Kidney tubule cell (primary cell): ENCODE measurements around the gene DSC1.
"Not testable (repeated sequence)": the region's sequence is repeated elsewhere in the genome, so short reads cannot be mapped to it uniquely, and the experiment has no call there.

Experiments
- DNase-seq: peaks from one replicate; pipeline ENCODE4 v3.0.0-alpha.2; 2018; ENCODE audit warnings: low spot score

The DSC1 gene

DNA sequence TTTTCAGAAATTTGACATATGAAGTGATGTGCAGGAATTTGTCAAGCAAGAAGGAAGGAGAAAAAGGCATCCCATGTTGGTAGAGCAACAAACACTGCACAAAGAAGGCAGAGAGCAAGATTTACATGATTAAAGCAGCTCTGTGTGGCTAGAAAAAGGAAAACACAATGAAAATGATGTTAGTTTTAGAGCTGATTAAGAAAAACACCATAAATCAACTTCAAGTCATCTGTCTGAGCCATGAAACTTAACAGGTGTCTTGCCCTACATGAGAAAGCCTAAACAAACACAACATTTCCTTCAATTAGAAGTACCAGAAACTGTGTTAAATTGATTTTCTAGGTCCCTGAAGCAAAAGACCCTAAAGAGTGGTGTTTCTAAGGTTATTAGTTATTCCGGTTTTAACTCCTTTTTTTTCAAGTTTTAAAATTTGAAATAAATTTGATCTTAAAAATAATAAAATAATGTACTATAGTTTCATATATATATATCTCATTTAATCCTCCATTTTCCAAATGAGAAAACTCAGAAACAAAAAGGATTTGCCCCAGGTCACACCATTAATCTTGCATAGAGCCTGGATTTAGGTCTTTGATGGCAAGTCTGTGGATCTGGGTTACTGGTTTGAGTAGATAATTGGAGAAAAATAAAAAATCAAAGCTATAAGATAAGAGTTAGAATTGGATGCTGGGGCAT lies 8.6 kb upstream of the DSC1 start:
- no peak for DNase-seq

DNA sequence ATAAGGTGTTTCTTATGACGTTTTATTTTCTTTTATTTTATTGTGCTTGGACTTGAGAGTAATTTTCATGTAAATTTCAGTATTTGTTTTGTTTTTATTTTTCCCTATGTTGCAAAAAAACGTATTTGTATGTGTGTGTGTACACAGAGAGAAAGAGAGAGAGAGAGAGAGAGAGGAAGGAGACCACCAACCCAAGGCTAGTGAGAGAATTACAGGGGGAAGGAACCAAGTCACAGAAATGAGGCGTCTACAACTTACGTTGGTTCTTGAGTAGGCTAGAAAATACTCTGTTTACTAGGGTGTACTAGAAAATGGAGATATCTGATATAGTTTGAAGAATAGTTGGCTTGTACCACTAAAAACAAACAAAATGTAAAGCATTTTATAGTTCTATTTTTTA lies 7.7 kb upstream of the DSC1 start:
- DNase-seq = no peak

DNA sequence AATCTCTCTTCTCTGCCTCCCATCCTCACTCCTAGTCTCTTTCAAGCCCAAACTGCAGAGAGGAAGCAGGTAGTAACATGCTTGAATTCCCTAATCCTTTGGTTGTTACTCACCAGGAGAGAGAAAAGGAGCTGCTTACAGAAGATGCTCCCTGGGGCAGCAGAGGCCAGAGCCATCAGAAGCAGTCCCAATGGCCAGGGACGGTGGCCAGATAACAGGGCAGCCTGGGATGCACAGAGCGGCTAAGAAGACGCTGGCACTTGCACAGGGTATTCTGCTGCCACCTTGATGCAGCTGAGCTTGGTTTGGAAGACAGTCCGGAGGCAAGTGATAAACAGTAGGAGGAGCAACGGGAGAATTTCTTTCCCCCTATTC lies 250 bp downstream of the DSC1 start:
- DNase-seq = no peak

DNA sequence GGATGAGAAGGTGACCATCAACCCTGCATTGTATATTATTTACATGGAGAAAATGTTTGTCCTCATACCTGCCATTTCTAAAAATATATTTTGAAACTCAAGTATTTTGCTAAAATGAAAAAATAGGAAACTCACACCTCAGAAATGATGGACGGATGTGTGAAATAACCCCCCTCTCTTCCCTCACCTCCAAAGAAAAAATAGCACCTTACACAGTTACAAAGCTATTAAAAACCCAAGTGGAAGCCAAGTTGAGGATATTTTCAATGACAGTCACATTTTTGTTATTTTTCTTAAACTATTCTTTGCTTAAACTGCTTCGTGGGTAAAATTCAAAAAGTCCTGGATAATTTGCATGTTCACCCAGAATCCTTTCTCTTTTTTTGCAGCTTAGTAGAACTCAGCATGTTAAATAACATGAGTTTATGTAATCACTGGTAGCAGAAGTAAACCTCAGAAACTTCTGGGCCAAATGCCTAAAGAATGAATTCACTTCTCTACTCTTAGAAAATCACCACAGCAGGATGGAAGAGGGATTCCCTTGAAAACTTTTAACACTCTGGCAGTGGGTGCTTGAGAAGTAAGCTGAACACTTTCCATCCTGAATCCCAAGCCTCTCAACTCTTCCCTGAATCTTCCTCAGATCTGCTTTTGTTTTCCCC lies 768 bp downstream of the DSC1 start:
- DNase-seq = peak; percentile 1

DNA sequence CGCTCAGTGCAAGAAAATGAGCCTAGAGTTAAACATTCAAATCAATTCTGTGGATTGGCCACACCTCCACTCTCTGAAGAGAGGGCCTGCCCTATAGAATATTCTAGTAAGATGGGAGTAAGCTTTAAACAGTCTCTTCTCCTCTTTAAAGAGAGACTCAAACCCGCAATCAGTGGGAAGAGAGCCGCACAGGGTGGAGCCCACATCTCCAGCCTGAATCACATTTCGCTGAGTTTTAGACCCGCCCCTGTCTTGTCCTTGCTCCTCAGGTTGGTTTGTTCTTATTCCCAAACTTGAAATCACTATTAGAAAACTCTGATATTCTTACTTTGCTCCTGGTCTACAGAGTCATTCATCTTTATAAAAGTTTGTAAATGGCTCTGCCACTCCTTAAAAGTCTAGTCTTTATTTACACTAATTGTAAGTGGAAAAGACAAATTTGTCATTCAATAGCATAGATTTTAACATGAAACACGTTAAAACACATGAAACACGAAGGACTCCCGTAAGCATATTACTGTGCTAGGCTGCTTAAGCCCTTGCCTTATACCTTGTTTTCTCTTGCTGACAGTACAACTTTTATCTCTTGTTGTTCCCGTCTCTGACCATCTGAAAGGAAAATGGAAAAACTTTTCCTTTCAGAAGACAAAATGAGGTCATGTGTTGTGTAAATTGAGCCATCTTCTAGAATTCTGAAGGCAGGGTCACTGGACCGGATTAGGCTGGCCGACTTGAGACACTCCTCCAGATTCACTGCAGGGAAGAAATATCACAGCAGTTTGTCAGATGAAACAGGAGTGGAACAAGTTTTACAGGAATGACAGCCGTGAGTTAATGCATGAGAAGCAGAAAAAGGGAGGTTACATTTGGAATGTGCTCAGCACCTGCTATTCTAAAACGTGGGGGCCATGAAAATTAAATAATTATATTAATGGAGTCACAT lies 5.6 kb downstream of the DSC1 start:
- peak; percentile 59 for DNase-seq

DNA sequence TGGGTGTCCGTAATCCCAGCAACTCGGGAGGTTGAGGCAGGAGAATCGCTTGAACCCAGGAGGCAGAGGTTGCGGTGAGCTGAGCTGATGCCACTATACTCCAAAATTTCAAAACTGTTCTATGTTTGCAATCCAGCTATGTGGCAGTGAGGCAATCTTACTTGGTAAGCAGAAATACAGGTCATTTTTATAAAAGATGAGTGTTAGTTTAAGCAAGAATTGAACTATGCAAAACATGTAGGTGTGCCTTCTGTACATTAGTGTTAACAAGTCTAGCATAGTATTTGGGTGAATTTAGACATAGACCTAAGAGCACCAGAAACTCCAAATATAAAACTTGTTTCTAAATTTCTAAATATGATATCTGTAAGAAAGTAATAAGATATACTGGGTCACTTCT lies 7.2 kb downstream of the DSC1 start:
- DNase-seq = no peak

DNA sequence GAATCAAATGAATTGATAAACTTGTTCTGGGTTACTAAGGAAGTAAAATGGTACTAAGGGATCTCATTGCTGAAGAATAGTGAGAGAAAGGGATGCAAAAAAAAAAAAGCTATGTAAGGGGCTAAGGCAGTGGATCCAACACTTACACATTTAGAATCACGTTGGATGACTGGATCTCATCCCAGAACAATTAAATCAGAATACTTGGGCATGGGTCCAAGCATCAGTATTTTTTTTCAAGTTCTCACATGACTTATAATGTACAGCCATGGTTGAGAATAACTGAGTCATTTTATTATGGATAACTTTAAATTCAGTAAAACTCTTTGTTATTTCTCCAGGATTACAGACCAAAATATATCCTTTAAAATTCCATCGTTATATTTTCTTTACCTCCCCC lies 8.5 kb downstream of the DSC1 start:
- DNase-seq = no peak

DNA sequence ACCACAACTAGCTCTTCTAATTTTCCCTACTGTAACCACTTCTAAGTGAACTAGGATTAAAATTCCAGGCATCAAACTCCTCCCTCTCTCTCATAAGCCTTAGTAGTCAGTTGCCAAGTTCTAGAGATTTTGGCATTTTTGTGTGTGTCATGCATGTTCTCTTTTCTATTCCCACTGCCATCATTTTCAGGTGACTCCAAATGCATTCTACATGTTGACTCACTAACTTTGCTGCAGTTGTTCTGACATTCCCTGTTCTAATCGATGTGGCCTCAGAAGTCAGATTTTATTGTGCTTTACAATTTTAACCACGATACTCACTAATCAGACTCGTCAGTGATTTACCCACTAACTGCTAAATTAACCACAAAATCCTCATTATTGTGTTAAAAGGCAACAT lies 13.3 kb downstream of the DSC1 start:
- DNase-seq = no peak

DNA sequence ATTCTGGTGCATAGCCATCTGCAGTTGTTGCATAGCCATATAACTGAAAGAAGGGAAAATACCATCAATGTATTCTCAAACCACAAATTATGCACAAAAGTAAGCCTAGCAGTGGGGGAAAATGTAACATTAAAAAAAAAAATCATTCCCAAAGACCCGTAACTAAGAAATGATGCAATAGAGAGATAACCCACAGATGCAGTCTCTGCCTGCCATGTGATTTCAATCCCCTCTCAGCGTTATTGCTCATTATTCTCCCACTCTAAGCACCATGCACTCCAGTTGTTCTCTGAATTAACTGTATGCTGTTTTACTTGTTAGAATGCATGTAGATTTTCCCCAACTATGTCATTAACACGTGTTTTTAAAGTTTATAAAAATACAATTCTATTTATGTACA lies 14.1 kb downstream of the DSC1 start:
- DNase-seq = no peak

DNA sequence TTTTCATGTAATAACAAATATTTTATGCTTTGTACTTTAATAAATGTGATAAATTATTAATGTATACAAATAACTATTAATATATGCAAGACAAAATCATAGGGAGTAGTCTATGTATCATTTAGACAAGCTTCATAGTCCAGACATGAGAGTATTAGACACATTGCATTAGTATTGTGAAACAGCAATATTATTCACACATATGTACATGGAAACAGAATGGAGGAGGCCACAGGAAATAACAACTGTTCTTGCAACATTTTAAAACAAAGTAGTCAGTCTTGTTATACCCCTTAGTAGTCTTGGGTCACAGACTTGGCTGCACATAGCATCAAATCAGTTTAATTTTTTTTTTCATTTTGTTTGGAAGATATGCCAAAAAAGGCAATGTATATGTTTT lies 15.8 kb downstream of the DSC1 start:
- no peak for DNase-seq

DNA sequence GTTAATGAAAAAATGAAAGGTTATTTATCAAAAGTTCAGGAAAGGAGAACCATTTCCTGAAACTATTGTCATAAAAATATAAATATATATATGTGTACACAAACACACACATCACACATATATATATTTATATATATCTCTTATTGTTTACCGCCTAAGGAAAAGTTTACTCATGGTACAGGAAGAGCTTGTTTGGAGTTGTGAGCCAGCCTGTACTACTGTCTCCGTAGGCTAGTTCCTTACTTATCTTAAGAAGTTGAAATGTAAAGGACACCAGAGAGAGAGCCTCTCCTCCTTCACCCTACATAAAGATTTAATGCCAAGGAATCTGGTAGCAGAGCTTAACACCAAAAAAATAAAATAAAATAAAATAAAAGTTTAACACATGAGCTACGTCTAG lies 19.6 kb downstream of the DSC1 start:
- no peak for DNase-seq

DNA sequence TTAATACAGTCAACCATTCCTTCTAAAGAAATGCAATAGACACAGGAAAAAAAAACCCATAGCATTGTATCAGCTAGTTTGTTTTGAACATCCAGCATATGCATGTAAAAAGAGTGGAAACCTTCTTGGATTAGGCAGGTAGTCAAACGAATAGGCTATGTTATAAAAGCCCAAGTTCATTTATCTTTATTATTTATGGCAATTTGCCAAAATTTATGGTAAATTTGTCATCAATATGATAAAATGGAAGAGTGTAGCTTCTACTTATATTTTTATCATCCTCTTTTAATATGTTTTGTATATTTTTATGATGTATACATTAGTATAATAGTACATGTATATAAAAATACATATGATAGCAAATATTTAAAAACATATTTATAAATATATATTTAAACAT lies 23.9 kb downstream of the DSC1 start:
- DNase-seq = no peak

DNA sequence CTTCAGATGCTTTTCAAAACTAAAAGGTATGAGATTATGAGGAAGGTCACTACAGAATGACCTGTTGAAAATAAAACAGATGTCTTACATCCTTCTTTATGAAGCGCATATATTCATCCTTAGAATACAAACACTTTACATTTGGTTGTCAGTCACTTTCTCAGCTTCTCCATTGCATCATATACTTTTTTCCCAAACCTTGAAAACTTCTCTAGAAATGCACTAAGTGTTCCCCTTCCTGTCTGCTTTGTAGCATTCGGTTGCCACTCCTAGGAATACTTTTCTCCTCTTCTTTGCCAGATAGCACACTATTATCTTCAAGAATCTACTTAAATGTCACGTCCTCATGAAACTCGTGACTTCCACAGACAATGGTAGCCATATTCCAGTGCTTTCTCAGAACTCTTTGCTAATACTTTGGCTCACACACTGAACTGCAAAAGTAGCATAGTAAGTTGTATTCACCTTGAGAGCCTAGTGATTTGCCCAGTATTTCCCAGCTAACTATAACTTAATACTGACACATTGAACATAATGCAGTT lies 27.6 kb downstream of the DSC1 start:
- DNase-seq = no peak

DNA sequence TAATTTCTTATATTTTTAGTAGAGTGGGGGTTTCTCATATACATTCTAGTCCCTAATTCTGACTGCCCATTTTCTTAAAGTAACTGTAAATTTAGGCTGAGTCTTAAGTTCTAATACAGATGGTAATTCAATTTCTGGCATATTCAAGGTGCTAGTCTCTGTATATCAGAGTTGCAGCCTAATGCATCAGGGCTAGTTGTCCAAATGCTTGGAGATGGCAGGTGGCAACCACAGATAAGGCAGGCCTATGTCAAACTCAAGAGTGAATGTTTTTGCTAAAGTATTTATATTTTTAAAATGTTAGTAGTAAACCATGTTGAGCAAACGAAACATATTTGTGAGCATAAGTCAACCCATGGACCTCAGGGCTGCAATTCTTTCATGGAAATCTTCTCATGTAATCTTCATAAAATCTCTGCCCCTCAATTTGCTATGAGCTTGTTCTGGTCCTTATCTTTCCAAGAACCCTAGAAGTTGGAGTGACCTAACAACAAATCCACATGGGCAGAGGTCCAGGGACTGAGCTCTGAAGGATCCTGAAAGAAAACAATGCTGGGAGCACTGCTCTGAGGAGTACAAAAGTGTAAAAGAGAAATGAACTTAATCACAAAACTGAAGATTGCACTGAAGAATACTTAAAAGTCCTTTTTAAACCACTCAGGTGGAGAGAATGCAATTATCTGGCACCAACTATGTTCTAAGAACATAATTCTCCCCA lies 33.1 kb downstream of the DSC1 start:
- DNase-seq = no peak

DNA sequence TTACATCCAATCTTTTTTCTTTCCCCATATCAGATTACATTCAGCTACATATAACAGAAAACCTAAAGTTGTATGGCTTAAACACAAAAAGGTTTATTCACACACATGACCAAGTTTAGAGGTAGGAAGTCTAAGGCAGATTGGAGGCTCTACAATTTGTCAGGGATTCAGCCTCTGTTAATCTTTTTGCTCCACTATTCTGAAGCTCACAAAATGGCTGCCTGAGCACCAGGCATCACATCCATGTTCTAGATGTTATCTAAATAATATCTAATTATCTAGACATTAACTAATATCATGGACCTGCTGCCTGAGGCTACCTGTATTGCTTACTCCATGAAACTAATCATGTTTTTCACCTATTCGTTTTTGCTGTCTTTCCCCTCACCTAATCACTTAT lies 36.8 kb downstream of the DSC1 start:
- no peak for DNase-seq

DNA sequence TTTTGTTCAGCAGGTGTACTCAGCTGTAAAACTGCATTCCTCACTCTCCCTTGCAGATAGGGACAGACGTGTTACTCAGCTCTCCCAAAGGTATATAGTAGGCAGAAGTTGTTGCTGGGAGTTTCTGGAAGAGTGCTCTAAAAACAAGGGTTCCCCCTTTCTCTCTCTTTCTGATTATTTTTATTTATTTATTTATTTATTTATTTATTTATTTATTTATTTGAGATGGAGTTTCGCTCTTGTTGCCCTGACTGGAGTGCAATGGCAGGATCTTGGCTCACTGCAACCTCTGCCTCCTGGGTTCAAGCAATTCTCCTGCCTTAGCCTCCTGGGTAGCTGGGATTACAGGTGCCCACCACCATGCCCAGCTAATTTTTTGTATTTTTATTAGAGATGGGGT lies 39.5 kb downstream of the DSC1 start:
- not testable (repeated sequence) for DNase-seq

DNA sequence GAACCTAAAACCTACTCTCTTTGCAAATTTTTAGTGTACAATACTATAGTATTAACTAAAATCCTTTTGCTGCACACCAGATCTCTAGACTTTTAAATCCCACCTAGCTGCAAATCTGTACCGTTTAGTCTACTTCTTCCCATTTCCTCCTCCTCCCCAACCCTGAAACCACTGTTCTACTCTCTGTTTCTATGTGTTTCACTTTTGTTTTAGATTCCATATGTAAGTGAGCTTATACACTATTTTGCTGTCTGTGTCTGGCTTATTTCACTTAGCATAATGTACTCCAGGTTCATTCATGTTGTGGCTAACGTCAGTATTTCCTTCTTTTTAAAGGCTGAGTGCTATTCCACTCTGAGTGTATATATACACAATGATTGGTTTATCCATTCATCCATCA lies 42.1 kb downstream of the DSC1 start:
- DNase-seq = no peak

DNA sequence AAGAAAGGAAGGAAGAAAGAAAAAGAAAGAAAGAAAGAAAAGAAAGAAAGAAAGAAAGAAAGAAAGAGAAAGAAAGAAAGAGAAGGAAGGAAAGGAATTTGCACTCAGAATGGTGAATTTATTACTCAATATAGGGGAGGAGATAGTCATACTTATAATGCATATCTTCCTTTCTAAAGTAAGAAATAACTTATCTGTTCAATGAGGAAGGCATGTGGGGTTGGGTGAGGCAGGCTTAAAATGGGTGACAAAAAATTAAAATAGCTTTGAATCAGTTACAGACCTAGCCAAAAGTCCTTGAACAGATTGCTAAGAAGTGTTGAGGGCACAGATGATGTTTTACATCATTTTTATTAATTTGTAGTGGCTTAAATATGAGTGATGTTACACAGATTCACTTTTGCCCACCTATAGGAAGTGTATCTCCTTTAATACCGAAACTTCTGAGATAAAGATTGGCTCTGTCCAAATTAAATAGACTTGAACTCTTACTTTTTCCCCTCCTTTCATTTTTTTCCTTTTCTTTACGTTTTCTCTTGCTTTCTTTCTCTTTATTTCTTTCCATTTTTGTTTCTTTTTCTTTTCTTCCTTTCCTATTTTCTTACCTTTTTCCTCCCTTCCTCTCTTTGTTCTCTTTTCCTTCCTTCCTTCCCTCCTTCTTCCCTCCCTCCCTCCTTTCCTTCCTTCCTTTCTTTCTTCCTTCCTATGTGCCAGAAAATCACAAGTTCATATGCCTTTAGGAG lies 45.6 kb downstream of the DSC1 start:
- no peak for DNase-seq

DNA sequence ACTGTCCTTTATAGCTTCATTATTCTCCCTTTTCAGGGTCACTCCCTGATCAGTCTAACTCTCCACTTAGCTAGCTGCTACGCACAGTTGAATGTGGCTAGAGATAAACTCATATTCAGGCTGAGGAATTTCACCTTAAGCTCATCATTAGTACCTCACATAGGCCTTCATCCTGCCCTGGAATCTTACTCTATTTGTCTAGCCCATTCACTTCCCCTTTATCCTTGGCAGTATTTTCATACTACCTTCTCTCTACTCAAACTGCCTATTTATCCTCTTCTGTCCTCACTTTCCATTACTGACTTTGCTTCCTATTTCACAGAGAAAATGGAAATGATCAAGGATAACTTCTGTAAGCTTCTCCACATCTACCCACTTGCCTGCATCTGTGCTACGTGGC lies 49.9 kb downstream of the DSC1 start:
- DNase-seq = no peak

DNA sequence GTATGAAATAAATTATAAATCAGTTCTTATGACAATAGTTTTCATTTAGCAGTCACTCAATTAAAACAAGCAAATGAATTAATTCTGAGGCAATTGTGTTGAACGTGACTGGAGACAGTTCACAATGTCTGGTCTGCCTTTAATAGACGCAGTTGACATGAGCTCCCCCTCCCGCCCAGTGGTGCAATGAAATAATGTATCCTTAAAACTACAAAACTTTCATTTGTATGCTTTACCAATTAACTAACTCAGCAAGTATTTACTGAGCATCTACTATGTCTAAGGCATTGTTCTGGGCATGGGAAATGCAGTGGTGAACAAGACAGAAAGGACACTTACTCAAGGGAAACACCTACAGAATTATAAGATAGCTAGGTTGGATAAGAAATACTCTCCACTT lies 56.9 kb downstream of the DSC1 start:
- no peak for DNase-seq

DNA sequence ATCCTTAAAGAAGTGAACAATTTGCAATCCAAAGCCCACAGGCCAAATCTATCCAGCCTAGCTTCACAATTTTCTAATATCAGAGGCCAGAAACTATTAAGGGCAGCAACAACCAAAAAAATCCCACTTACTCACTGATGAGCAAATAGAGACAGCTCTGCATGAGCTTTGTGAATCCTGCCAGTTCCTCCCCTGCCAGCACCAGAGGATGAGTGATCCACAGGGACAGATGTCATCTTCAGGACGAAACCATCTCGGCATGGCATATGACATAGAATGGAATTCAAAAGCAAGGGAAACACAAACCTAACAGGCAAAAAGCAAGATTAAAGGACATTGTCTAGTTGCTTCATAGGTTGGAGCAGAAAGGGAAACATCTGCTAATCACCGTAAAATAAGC lies 58.2 kb downstream of the DSC1 start:
- DNase-seq = no peak
